Endometrial microvascular endothelial cells (primary cell): ENCODE data around the gene MRNIP. TPM values are rescaled to one million over a fixed set of nuclear protein-coding genes. Genes with fewer than 3 reads are reported as not detected.

ENCODE experiments used
- in situ Hi-C: cut with HindIII; loops from 2 replicates; pipeline ENCODE4 v1.10.0; 2017; ENCODE audit warnings: low sequenced_read_pairs, low pct_unique_long_range_greater_than_20kb; ENCODE audit errors: inconsistent ontology term
- total RNA-seq: library from RNA; depleted of rRNA; stranded (reverse); fragments of >200 nt; gene quantifications from one replicate; pipeline ENCODE4 v1.2.3, GENCODE V29; 2015; ENCODE audit errors: inconsistent ontology term

The MRNIP gene
- total RNA-seq, 1 donor from 2014 or later: 31.4 TPM

DNA sequence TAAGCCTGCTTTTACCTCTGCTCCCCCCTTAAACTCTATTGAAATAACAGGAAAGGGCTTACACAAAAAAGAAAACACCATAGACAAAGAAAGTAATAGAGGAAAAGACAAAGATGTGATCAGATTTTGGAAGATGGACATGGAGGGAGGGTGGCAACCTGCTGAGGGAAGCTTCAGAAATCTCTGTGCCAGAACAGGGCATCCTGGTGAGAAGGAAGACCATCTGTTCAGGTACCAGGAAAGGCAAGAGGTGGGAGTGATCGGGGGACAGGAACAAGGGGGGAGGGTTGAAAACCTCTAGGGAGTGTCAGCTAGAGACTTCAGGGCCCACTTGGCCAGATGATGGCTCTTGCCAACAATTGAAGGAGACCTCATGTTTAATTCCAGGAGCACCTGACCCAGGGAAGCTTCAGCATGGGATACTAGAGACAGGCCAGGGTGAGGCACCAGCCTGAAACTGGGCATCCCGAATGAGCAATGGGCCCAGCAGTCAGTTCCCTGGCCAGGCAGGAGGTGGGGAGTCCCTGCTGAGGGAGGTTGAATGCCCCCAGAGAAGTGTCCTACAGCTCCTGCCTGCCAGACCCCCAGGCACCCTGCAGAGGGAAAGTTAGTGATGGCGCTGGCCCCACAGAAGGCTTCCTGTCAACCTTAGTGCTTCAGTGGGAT, 29.7 kb downstream of the MRNIP start:
- in situ Hi-C loops: no loop called here

DNA sequence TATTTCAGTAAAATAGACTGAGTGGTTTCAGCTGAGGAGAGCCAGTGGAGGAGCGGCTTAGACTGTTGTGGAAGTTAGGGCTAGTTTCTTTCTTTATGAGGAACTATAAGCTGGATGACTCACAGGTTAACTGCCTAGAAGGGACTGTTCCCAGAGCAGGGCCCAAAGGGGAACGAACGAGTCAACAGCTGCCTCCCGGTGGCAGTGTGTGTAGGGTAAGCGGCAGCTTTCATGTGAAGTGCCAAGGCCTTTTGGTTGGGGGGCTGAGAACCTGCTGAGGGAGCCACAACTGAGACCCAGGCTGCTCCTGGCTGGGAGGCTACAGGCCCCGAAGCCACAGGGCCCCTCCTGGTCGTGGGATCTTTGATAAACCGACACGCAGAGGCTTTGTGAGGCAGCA, 30.9 kb downstream of the MRNIP start:
- in situ Hi-C loops: no loop called here

DNA sequence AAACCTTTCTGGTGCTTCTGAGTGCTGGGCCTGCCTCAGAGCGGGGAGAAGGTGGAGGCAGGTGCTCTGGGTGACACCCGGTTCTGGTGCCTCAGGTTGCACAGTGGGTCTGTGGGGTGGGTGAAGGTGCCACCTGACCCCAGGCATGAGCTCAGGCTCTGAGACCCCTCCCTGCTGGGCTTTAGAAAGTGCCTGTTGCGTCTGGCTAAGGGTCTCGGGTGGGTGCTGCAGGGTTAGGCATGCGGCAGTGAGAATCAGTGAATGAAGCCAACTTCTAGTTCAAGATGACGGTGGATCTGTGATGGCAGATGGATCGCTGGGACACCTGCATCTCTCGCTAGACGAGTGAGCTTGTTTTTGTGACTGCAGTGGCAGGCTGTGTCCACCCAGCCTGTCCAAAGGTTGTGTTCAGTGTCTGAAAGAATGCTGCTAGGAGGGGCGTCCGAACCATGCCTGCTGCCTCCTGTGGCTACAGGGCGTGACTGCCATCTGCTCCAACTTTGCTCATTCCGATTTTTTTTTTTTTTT, 32.9 kb downstream of the MRNIP start:
- in situ Hi-C loops: no loop called here

DNA sequence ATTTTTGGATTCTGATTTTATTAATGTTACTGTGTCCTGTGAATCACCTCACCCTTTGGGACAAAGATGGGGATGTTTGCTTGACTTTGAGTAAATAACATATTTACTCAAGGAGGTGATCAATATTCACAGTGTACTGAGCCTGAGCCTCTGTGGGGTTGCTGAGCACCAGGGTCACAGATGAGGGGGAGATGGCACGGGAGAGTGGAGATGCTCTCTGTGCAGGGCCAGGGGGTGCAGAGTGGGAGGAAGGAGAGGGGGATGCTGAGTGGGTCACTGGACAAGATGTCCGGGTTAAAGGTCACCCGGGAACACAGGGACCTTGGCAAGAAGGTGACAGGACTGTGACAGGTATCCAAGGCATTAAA, 33.9 kb downstream of the MRNIP start:
- in situ Hi-C loops: no loop called here

DNA sequence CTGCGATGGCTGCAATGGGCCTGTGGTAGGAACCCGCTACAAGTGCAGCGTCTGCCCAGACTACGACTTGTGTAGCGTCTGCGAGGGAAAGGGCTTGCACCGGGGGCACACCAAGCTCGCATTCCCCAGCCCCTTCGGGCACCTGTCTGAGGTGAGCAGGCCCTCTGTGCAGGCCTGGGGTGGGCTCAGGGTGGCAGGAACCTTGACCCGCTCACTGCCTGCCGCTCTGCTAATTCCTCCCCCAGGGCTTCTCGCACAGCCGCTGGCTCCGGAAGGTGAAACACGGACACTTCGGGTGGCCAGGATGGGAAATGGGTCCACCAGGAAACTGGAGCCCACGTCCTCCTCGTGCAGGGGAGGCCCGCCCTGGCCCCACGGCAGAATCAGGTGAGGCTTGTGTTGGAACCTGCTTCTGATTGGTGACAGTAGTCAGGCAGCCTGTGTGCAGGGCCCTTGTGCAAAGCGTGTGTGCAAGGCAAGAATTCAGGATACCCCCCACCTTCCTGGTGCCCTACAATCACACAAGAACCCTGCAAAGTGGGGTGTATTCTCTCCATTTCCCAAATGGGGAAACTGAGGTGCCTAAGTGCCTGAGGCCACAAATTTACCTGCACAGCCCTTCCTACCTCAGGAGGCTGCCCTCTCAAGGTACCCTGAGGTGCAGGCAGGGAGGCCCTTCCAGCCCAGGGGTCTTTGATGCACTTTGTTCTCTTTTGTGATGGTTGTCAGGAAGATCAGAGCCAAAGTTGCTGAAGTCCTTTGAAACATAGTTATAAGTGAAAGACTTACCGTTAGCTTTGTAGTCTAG, 34.5 kb downstream of the MRNIP start:
- in situ Hi-C loops: no loop called here

DNA sequence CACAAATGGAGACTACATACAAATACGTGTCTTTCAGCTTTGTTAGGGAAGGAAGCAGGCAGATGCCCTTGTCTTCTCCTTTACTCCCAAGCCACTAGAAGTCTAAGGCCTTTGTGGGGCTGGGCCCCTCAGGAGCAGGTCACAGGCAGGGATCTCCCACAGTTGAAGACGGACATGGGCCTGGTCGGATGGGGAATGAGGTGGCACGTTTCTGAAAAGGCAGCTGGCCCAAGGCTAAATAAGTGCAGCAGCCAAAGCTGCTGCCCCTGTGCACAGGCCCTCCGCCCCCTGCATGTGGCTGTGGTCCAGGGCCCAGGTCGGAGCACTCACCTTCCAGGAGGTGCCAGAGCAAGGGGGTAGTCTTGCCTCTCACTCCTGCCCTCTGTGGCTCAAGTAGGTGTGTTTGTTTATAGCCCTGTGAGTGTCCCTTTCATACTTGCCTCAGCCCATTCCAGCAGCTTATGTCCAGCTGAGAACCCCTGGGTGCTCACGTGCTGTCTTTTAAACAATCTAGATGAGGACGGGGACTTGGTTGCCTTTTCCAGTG, 36.1 kb downstream of the MRNIP start:
- in situ Hi-C loops: no loop called here

DNA sequence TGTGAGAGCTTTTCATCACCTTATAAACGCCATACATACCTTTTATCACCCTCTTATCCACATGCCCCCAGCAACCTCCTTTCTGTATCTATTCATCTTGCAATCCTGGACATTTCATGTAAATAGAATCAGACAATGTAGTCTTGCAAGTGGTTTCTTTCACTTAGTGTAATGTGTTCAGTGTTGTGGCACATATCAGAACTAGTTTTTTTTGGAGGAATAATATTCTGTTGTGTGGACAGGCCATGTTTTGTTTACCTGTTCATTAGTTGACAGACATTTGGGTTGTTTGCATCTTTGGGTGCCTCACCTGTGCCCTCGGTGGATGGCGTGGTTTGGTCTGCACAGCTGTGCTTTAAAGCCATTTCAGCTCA, 36.6 kb downstream of the MRNIP start:
- in situ Hi-C loops: no loop called here

DNA sequence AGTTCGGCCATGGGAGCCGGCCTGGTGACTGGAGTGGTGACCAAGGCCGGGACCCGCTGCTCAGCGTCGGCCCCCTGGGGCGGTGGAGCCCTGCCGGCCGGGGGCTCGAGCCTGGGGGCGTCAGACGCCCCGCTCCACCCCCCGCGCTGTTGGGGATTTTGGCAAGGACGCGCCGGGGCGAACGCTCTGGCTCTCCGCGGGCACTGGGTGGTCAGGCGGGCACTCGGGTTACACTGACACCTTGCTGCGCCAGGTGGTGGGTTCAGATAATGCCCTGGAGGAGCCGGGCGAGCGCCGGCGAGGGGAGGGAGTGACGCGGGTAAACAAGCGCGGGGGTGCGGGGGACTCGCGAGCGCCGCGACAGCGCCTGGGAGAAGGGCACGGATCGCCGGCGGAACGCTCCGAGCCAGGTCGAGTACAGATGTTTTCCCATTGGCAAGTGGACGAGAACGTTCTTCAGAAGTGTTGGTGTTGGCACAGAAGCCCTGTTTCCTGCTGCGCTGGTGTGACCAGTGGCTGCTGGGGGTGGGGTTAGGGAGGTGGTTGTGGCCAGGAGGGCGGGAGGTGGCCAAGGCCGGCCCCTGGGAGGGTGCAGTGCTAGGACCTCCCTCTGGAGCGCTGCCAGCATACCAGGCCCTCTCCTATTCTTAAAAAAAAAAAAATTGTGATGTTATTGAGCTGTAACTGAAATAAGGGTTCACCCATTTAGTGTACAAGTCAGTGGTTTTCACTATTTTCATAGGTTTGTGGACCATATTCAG, 37.1 kb downstream of the MRNIP start:
- in situ Hi-C loops: no loop called here

DNA sequence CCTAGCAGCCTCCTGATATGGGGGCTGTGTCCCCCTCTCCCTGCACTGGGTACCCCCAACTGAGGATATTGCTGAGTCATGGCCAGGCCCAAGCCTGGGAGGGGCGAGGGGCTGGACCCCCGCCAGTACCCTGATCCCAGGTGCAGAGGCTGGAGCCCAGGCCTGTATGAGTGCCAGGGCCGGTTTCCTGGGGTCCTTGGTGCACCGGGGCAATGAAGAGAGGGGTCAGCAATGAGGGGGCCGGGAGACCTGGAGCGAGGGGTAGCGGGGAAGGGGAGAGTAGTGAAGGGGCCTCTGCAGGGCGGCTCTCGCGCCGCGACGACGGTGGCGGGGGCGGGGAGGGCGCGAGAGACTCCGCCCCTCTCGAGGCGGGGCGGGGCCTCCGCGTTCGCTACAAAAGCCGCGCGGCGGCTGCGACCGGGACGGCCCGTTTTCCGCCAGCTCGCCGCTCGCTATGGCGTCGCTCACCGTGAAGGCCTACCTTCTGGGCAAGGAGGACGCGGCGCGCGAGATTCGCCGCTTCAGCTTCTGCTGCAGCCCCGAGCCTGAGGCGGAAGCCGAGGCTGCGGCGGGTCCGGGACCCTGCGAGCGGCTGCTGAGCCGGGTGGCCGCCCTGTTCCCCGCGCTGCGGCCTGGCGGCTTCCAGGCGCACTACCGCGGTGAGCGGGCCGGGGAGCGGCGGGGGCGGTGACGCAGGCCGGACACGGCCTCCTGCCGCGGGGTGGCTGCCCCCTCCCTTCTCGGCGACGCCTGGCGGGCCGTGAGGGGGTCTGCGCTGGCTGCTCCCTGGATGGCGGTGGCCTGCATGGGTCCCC, 37.9 kb downstream of the MRNIP start, which contains the start of gene SQSTM1:
Gene SQSTM1, plus strand, starts transcription at position 423 of the 815 bp plus-strand sequence. Its CDS starts 32 bp downstream, at position 455.
- in situ Hi-C loops: no loop called here

DNA sequence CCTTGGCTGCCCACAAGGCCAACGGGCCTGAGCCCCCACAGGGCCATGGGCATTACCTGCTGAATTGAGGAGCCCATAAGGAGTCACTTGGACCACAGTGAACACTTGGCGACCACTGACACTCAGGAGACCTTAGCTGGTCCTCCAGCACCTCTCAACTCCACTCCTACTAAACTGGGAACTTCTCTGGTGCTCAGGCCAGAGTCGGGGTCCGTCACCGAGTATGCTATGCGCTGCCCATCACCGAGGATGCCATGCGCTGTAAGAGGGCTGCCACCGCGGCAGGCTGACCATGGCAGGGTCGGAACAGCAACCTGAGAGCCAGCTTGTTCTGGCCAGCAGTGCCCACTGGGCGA, 38.5 kb downstream of the MRNIP start:
- in situ Hi-C loops: no loop called here

DNA sequence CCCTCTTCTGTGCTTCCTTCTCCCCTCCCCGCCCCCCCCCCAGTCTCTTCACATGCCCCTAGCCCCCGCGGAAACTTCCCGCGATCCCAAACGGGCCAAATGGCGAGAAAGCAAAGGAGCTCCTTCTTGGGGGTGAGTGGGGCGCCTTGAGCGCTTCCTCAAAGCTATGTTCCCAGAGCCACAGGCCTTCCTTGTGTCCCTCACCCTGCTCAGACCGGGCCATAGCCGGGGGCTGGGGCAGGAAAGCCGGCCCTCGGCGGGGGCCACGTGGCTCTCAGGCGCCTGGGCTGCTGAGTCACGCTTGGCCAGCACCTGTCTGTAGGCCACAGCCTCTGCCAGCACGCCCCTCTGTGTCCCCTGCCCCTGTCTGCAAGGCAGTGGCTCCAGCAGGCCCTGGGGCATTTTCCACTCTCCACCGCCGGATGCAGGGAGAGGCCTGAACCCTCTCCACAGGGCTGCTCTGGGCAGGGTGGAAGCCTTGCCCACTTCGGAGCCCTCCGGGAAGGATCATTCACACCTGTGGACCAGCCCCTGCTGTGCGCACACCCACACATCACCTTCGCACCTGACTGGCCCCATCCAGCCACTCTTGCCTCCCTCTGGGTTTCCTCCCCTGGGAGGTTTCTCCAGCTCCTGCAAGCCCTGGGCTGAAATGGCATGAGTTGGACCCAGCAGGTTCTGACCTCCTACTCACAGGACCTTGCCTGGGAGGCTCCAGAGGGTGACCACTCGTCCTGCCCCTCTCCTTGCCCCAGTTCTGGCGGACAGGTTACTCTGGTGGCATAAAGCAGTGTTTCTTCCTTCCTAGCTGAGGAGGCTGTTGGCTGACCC, 39.1 kb downstream of the MRNIP start:
- in situ Hi-C loops: no loop called here

DNA sequence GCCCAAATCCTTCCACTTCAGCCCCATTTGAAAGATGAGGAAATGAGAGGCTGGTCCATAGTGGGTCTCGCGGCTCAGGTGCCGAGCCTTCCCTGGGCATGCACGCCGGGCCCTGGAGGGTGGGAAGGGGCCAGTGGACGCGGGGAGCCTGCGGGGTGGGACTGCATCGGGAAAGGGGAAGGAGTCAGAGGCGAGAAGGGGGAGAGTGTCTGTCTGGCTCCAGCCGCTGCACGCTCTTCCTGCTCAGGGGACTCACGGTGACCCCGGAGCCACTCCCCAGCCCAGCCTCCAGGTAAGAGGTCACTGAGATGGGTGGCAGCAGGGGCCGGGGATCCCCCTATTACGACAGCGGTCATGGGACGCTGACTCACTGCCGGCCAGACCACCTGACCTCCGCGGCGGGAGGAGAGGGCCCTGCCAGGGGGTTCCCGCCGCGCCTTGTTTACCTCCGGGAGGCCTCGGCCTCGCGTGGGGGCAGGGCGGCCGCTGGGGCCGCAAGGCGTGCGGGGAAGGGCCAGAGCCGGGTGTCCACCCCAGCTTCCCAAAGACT, 39.8 kb downstream of the MRNIP start:
- in situ Hi-C loops: no loop called here

DNA sequence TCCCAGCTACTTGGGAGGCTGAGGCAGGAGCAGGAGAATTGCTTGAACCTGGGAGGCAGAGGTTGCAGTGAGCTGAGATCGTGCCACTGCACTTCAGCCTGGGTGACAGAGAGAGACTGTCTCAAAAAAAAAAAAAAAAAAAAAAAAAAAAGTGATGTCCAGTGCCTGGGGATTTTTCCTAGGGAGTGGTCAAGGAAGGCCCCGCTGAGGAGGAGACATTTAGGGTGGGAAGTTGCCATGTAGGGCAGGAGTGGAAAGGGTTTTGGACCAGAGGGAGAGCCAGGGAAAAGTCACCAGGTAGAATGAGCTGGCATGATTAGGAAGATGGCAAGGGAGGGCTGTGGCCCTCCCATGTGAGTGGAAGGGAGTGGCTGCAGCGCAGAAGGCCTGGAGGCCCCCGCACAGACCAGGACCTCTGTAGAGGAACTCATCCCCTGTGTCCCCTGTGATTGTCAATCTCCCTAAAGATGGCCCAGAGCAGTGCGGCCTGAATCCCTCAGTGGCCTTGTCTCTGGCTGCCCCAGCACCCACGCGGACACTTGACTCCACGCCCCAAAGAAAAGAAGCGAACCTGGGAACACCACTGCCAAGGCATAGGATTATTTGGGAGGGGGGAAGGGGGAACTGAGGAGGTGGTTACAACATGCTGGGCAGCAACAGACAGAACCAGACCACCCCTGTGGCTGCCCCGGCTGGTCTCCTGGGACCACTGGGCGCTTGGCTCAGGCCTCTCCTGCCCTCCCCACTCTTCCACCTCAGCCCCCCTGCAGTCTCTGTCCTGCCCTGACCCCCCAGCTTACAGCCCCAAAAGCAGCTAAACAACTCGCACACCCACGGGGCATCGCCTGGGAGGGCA, 40.5 kb downstream of the MRNIP start:
- in situ Hi-C loops: no loop called here

DNA sequence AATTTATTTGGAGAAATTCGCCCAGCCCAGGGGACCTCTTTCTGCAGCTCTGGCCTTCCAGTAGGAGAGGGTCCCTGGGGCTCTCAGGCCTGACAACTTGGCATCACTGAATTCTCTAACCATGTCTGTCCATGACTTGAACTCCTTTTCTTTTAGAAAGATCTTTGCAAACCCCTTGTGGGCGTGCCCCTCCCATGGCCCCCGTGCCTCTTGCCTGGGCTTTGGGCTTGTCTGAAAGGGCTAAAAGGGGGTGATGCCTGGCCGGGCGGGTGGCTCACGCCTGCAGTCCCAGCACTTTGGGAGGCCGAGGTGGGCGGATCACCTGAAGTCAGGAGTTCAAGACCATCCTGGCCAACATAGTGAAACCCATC, 41.2 kb downstream of the MRNIP start:
- in situ Hi-C loops: no loop called here

DNA sequence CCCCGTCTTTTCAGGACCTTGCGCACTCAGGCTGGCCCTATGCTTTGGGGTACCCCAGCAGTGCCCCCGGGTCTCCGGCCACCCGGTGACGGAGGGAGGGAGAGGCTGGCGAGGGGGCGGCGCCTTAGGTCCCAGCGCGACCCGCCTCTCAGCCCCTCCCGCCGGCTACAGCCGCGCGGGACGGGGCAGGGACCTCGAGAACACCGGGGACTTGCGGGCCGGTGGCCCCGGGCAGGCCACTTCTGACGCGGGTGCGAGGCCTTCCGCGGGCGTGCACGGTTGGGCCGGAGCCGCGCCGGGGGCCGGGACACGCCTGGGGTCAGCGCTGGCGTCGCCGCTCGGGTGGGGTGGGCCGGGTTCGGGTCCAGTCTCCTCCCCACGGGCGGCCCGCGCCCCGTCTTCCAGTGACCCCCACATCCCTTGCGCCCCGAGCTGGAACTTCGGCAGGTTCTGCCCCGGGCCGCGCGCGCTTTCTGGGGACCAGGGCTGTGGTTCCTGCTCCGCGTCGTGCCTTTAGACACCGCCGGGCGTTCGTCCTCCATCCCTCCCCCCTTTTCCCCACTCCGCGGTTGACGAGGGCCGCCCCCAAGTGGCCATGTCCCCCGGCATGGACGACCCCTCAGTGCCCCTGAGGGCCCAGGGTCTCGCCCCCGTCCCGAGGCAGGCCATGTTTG, 41.7 kb downstream of the MRNIP start:
- in situ Hi-C loops: no loop called here

DNA sequence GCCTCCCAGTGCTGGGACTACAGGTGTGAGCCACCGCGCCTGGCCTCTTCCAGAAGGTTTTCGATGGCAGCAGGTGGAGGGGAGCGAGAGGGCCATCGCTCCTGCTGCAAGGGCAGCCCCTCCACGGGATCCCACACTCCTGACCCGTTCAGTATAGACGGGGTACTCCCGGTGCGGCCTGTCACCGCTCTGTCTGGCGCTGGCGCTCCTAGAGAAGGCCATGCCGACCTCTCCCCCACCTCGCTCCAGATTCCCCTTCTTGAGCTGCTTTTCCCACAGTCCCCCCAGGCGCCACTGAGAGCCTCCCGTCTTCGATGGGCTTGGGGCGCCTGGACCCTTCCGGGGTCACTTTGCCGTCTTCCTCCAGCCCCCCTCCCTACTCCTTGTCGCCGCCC, 42.2 kb downstream of the MRNIP start:
- in situ Hi-C loops: no loop called here
